Mammary epithelial cell (primary cell): ENCODE measurements around the gene ZNF177.

Experiments
- EZH2 ChIP-seq: IDR thresholded peaks from 2 replicates; pipeline ENCODE4 v1.6.1; 2012; ENCODE audit warnings: low read length, inconsistent platforms, borderline replicate concordance
- TF ChIP-seq, protein P1 (sequence below), 2 donors: IDR thresholded peaks in 1 of 2; conservative IDR thresholded peaks in 1 of 2; 2 replicates each; pipeline ENCODE4 v1.5.1; 2011 to 2012; ENCODE audit warnings: inconsistent platforms in 2 of 2, low read length in 2 of 2, mild to moderate bottlenecking in 2 of 2, control low read depth in 1 of 2, low read depth in 1 of 2; ENCODE audit not compliant: insufficient read depth in 1 of 2; ENCODE audit errors: extremely low read depth in 1 of 2

GRCh38 chr19:9427941-9428340, 65.1 kb downstream of the ZNF177 start:
- TF ChIP-seq, protein P1, sequence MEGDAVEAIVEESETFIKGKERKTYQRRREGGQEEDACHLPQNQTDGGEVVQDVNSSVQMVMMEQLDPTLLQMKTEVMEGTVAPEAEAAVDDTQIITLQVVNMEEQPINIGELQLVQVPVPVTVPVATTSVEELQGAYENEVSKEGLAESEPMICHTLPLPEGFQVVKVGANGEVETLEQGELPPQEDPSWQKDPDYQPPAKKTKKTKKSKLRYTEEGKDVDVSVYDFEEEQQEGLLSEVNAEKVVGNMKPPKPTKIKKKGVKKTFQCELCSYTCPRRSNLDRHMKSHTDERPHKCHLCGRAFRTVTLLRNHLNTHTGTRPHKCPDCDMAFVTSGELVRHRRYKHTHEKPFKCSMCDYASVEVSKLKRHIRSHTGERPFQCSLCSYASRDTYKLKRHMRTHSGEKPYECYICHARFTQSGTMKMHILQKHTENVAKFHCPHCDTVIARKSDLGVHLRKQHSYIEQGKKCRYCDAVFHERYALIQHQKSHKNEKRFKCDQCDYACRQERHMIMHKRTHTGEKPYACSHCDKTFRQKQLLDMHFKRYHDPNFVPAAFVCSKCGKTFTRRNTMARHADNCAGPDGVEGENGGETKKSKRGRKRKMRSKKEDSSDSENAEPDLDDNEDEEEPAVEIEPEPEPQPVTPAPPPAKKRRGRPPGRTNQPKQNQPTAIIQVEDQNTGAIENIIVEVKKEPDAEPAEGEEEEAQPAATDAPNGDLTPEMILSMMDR (conservative IDR thresholded peaks at IDR 0.05 in 1 of 2, IDR thresholded peaks at IDR 0.05 in 1 of 2; ENCODE audit: extremely low read depth in 1 of 2, insufficient read depth in 1 of 2, low read depth in 1 of 2, low read length in 2 of 2), result no peak
- no peak for TF ChIP-seq EZH2
